Lower lobe of right lung (tissue), 2 donors: ENCODE results near the gene SPATA21. TPM values are rescaled to one million over a fixed set of nuclear protein-coding genes. Genes with fewer than 3 reads are reported as not detected.

Experiments used
- ATAC-seq, 2 donors: fragments of 200-7000 bp; cut with Tn5 transposase; one replicate each; pipeline ENCODE4 v1.9.1; 2020 to 2022; ENCODE audit warnings: mild to moderate bottlenecking in 2 of 2, moderate library complexity in 2 of 2
- DNase-seq: peaks from one replicate; pipeline ENCODE4 v3.0.0-alpha.2; 2020
- H3K27ac ChIP-seq: fragments of 200-600 bp; one replicate; pipeline ENCODE4 v1.8.0; 2022
- H3K27me3 ChIP-seq: fragments of 200-600 bp; one replicate; pipeline ENCODE4 v1.8.0; 2022; ENCODE audit warnings: low read depth
- H3K36me3 ChIP-seq: fragments of 200-600 bp; one replicate; pipeline ENCODE4 v1.8.0; 2022; ENCODE audit warnings: mild to moderate bottlenecking
- H3K4me1 ChIP-seq: fragments of 200-600 bp; one replicate; pipeline ENCODE4 v1.8.0; 2022
- H3K4me3 ChIP-seq: fragments of 200-600 bp; one replicate; pipeline ENCODE4 v1.8.0; 2022; ENCODE audit warnings: mild to moderate bottlenecking
- H3K9me3 ChIP-seq: fragments of 200-600 bp; one replicate; pipeline ENCODE4 v1.8.0; 2022
- intact Hi-C: fragments of 100-400 bp; cut with DNase I; formaldehyde crosslinking; loops from one replicate; pipeline ENCODE4 v1.11.0; 2022
- total RNA-seq: library from RNA; stranded (reverse); fragmentation: NEBNext Ultra II Directional; extraction: Animal tissue kit (Norgen Biotek cat#: 25700); gene quantifications from one replicate; pipeline ENCODE4 v1.2.1, GENCODE V29; 2021
- TF ChIP-seq, protein P1 (sequence below): fragments of 200-600 bp; IDR thresholded peaks from one replicate; pipeline ENCODE4 v1.8.0; 2022; ENCODE audit warnings: antibody characterized with exemption, mild to moderate bottlenecking
- donor health status: DM: no; HTN: yes; CAD: no; lungs with severe emphysema.

Gene SPATA21
- total RNA-seq, 1 donor from 2014 or later: not detected

DNA sequence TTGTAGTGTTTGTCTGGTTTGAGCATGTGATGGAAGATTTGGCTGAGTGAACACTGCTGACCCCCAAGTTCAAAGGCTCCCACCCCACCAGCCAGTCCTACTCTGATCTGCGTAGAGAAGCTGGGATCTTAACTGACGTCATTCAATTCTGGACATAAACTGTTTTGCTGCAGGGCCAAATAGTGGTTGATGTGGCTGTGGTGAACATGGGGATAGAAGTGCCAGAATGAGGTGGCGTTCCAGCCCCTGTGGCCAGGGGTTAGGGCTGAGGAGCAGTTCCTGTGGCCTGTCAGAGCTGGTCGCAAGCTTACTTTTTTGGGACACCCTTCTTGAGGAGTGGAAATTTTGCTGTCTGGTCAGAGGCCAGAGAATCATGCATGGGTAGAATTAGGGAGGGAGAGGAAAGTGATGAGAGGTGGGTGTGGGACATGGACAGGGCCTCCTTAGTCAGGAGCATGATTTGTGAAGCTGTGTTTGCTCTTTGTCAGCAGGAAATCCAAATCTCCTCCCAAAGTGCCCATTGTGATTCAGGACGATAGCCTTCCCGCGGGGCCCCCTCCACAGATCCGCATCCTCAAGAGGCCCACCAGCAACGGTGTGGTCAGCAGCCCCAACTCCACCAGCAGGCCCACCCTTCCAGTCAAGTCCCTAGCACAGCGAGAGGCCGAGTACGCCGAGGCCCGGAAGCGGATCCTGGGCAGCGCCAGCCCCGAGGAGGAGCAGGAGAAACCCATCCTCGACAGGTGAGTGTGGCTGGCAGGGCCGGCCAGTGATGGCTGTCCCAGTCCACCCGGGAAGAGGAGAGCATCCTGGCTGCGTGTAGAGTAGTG lies 44.3 kb downstream of the SPATA21 start:
- H3K4me3 ChIP-seq: no peak overlapping the region
- peaks cover 56% of the 10 kb centered on the region for H3K4me1 ChIP-seq
- intact Hi-C loops: no loop called here
- H3K36me3 ChIP-seq: peaks cover 49% of the 10 kb centered on the region
- H3K9me3 ChIP-seq: no peaks in the 10 kb centered on the region
- H3K27ac ChIP-seq: no peak overlapping the region
- DNase-seq (no peak), ATAC-seq (no peak)
- TF ChIP-seq, protein P1, sequence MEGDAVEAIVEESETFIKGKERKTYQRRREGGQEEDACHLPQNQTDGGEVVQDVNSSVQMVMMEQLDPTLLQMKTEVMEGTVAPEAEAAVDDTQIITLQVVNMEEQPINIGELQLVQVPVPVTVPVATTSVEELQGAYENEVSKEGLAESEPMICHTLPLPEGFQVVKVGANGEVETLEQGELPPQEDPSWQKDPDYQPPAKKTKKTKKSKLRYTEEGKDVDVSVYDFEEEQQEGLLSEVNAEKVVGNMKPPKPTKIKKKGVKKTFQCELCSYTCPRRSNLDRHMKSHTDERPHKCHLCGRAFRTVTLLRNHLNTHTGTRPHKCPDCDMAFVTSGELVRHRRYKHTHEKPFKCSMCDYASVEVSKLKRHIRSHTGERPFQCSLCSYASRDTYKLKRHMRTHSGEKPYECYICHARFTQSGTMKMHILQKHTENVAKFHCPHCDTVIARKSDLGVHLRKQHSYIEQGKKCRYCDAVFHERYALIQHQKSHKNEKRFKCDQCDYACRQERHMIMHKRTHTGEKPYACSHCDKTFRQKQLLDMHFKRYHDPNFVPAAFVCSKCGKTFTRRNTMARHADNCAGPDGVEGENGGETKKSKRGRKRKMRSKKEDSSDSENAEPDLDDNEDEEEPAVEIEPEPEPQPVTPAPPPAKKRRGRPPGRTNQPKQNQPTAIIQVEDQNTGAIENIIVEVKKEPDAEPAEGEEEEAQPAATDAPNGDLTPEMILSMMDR: no peak
- H3K27me3 ChIP-seq: no peaks in the 10 kb centered on the region

DNA sequence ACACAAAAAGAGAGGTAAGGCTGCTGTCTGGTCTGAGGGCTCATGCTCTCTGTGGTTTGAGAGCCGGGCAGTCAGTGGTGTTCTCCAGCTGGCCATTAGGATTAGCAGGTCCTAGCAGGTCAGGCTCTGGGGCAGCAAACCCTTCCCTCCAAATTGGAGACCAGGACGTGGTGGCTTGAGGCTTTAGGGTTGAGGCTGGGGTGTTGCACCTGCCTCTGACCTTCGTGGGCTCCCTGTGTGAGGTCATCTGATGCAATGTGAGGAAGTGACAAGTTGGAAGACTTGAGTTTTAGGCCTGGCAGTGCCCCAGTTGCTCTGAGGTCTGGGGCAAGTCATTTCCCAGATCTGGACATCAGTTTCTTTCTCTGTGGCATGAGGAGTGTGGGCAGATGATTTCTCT lies 45.8 kb downstream of the SPATA21 start:
- ATAC-seq (no peak), DNase-seq (no peak)
- H3K4me3 ChIP-seq: no peak overlapping the region
- H3K4me1 ChIP-seq: peaks cover 64% of the 10 kb centered on the region
- intact Hi-C loops: no loop called here
- H3K27ac ChIP-seq: no peak overlapping the region
- H3K36me3 ChIP-seq: peaks cover 34% of the 10 kb centered on the region
- TF ChIP-seq, protein P1: no peak
- H3K27me3 ChIP-seq: no peaks in the 10 kb centered on the region
- no peaks in the 10 kb centered on the region for H3K9me3 ChIP-seq

DNA sequence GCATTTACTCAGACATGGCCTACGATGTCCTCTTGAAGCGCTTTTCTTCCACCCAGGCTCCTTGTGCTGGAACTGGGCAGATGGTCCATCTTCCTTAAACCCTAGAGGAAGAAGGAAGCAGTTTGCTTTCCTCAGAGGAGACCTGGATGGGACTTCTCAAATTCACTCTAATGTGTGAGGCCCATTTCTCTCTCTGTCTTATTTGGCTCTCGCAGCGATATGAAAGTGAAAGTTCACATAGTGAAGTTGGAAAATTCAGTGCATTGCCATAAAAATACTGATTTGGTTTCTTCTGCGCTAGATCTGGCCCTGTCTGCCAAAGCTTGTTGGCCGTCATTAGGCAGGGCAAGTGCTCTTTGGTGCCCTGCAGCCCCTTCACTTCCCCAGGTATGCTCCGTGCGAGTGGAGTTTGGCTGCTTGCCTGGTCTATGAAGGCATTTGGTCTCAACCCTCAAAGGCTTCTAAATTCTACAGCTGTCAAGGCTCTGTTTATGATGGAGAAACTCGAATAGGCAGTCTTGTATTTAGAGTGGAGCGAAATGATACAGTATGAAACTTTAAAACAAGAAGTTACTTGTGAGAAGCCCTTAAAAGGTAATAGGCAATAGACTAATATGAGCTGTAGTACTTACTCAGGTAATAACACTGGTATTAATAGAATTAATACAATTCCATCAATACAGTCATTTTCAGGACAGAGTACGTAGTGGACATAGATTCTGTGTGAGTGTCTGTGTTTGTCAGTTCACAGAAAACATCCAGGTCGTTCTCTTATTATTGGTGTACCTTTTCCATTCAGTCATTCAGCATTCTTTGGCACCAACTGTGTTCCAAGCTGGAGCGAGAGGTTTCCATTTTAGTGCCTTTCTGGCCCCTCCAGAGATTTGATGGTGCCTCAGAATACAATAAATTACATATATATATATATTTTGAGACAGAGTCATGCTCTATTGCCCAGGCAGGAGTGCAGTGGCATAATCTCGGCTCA lies 49.7 kb downstream of the SPATA21 start:
- H3K4me3 ChIP-seq: peak overlapping the region; percentile 39
- DNase-seq: peak; percentile 77
- H3K4me1 ChIP-seq: peaks cover 69% of the 10 kb centered on the region
- H3K9me3 ChIP-seq: no peaks in the 10 kb centered on the region
- intact Hi-C loops: no loop called here
- H3K27me3 ChIP-seq: no peaks in the 10 kb centered on the region
- TF ChIP-seq, protein P1: no peak
- ATAC-seq: peak; percentile 83 to 85
- H3K27ac ChIP-seq: peak overlapping the region; percentile 74
- H3K36me3 ChIP-seq: peaks cover 7% of the 10 kb centered on the region

DNA sequence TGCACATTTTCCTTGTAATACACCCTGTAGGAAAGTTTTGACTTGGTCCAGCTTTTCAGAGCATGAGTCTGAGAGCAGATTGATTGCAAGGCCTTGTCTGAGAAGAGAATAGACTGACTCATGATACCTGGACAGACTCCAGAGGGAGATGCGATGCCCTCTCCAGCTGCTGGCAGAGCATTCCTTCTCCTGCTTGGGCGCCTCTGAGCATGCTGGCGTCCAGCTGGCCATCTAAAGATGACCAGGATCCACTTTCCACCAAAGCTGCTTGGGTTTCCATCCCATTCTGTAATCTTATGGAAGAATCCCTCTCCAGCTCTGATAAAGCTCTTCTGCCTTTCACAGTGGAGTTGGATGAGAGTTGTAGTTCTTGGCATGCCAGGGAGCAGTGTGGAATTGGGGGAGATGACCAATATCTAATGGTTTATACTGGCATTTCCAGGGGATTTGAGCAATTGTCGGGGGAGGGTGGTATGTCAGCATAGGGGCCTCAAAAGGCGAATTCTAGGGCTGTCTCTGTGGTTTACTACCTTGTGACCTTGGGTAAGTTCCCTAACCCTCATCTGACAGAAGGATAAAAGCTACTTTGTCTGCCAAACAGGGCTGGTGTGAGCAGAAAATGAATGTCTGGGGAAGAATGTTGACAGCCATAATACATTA lies 50.6 kb downstream of the SPATA21 start:
- TF ChIP-seq, protein P1: no peak
- Histone ChIP-seq H3K27ac (peak overlapping the region; percentile 74), H3K9me3 (no peaks in the 10 kb centered on the region), H3K4me3 (peak overlapping the region; percentile 39), H3K27me3 (no peaks in the 10 kb centered on the region), H3K4me1 (peaks cover 60% of the 10 kb centered on the region), H3K36me3 (peaks cover 7% of the 10 kb centered on the region)
- intact Hi-C loops: no loop called here
- ATAC-seq (peak in 1 of 2 donors; percentile 32), DNase-seq (no peak)
